Karpas-422 (cell line): Measurements from ENCODE around the gene TAL1. TPM values are rescaled to one million over a fixed set of nuclear protein-coding genes. Genes with fewer than 3 reads are reported as not detected.

Experiments
- DNase-seq: peaks from one replicate; pipeline ENCODE4 v3.0.0-alpha.2; 2015
- H2AFZ ChIP-seq: fragments of 200-600 bp; sonication (generic); 2 replicates; pipeline ENCODE4 v1.6.1; 2014; ENCODE audit warnings: antibody characterized with exemption, low read length, mixed read lengths
- H3K27ac ChIP-seq: fragments of 200-600 bp; sonication (generic); 2 replicates; pipeline ENCODE4 v1.5.1; 2014; ENCODE audit warnings: mild to moderate bottlenecking, low read length, moderate library complexity
- H3K27me3 ChIP-seq: fragments of 200-600 bp; sonication (generic); 2 replicates; pipeline ENCODE4 v1.6.1; 2014; ENCODE audit warnings: low read length, mixed read lengths
- H3K36me3 ChIP-seq: fragments of 200-600 bp; sonication (generic); 2 replicates; pipeline ENCODE4 v1.6.1; 2014; ENCODE audit warnings: low read length, mixed read lengths; ENCODE audit not compliant: insufficient read depth
- H3K4me1 ChIP-seq: fragments of 200-600 bp; sonication (generic); 2 replicates; pipeline ENCODE4 v1.6.1; 2014; ENCODE audit warnings: mild to moderate bottlenecking, low read length, mixed read lengths
- H3K4me2 ChIP-seq: fragments of 200-600 bp; sonication (generic); 2 replicates; pipeline ENCODE4 v1.6.1; 2014; ENCODE audit warnings: low read length, low read depth, mild to moderate bottlenecking; ENCODE audit not compliant: poor library complexity, severe bottlenecking
- H3K4me3 ChIP-seq: fragments of 200-600 bp; sonication (generic); 2 replicates; pipeline ENCODE4 v1.5.1; 2014; ENCODE audit warnings: mild to moderate bottlenecking, antibody characterized with exemption, low read length, mixed read lengths
- H3K79me2 ChIP-seq: fragments of 200-600 bp; sonication (generic); 2 replicates; pipeline ENCODE4 v1.6.1; 2014; ENCODE audit warnings: mild to moderate bottlenecking, low read length, mixed read lengths
- H3K9ac ChIP-seq: fragments of 200-600 bp; sonication (generic); 2 replicates; pipeline ENCODE4 v1.6.0; 2014; ENCODE audit warnings: low read length
- H3K9me2 ChIP-seq: fragments of 200-600 bp; sonication (generic), shearing (Covaris generic); replicated peaks from 2 replicates; pipeline ENCODE4 v1.6.0; 2014; ENCODE audit warnings: mild to moderate bottlenecking, low read length, moderate library complexity; ENCODE audit not compliant: insufficient read depth
- H3K9me3 ChIP-seq: fragments of 300-700, 200-600 bp; sonication (generic); 2 replicates; pipeline ENCODE4 v1.6.1; 2014; ENCODE audit warnings: low read length, mixed read lengths
- H4K20me1 ChIP-seq: fragments of 200-600 bp; sonication (generic); 2 replicates; pipeline ENCODE4 v1.6.1; 2014; ENCODE audit warnings: mild to moderate bottlenecking, antibody characterized with exemption, low read length, low read depth; ENCODE audit not compliant: insufficient read depth
- total RNA-seq: library from RNA; depleted of rRNA; stranded (reverse); fragments of >200 nt; shearing (Covaris generic); gene quantifications from 2 replicates; pipeline ENCODE4 v1.2.3, GENCODE V29; 2014; ENCODE audit warnings: low replicate concordance

The TAL1 gene
- total RNA-seq, 1 experiment from 2014 or later = not detected

- Histone ChIP-seq H3K36me3 (no peaks in the 10 kb centered on the region), H3K27me3 (no peaks in the 10 kb centered on the region), H4K20me1 (no peaks in the 10 kb centered on the region), H2AFZ (no peak overlapping the region), H3K4me2 (no peak overlapping the region), H3K9me3 (no peaks in the 10 kb centered on the region), H3K9me2 (no peaks in the 10 kb centered on the region), H3K4me3 (no peak overlapping the region), H3K79me2 (no peaks in the 10 kb centered on the region), H3K27ac (no peak overlapping the region), H3K4me1 (peaks cover 7% of the 10 kb centered on the region; the same call in 1 of the 2 replicates), H3K9ac (no peak overlapping the region)
- no peak for DNase-seq
These were observed 41.5 kb downstream of the TAL1 start for GRCh38 chr1:47190509-47190855.

GRCh38 chr1:47189844-47190508 is 42.0 kb downstream of the TAL1 start, which contains the start of gene PDZK1IP1:
Gene PDZK1IP1, minus strand, starts transcription at chr1:47190036. Its CDS starts 104 bp downstream, at chr1:47189932.
- no peak within 1 kb of the TSS for H3K27ac ChIP-seq
- no peaks in the 10 kb centered on the region for H3K27me3 ChIP-seq
- no peak within 1 kb of the TSS for H3K4me2 ChIP-seq
- no peak within 1 kb of the TSS for H3K4me3 ChIP-seq
- no peaks in the 10 kb centered on the region for H3K79me2 ChIP-seq
- no peak within 1 kb of the TSS for H3K9ac ChIP-seq
- H3K9me2 ChIP-seq = no peaks in the 10 kb centered on the region
- H3K4me1 ChIP-seq = peaks cover 7% of the 10 kb centered on the region; the same call in 1 of the 2 replicates
- H3K9me3 ChIP-seq = no peaks in the 10 kb centered on the region
- DNase-seq = no peak
- no peak within 1 kb of the TSS for H2AFZ ChIP-seq
- H3K36me3 ChIP-seq = no peaks in the 10 kb centered on the region
- no peaks in the 10 kb centered on the region for H4K20me1 ChIP-seq

GRCh38 chr1:47188791-47189785 is 42.9 kb downstream of the TAL1 start:
- H3K4me1 ChIP-seq = peaks cover 7% of the 10 kb centered on the region; the same call in 1 of the 2 replicates
- H4K20me1 ChIP-seq = no peaks in the 10 kb centered on the region
- H3K9me2 ChIP-seq = no peaks in the 10 kb centered on the region
- no peak overlapping the region for H3K4me3 ChIP-seq
- H2AFZ ChIP-seq = no peak overlapping the region
- H3K4me2 ChIP-seq = no peak overlapping the region
- no peak overlapping the region for H3K9ac ChIP-seq
- no peaks in the 10 kb centered on the region for H3K27me3 ChIP-seq
- H3K9me3 ChIP-seq = no peaks in the 10 kb centered on the region
- no peaks in the 10 kb centered on the region for H3K36me3 ChIP-seq
- H3K79me2 ChIP-seq = no peaks in the 10 kb centered on the region
- no peak overlapping the region for H3K27ac ChIP-seq
- DNase-seq = no peak

DNA sequence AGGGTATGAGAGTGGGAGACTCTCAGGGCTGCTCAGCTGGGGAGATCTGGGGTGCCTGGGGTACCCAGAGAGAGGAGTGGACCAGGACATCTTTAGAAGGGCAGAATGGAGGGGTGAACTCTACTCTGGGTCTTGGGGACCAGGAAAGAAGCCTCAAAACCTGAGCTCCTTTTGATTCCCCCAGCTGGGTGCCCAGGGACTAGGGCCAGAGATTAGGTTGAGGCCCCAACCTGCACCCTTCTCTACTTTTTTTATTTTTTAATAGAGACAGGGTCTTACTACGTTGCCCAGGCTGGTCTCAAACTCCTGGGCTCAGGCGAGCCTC is 44.1 kb downstream of the TAL1 start:
- no peaks in the 10 kb centered on the region for H3K79me2 ChIP-seq
- H3K9ac ChIP-seq = no peak overlapping the region
- H3K9me3 ChIP-seq = no peaks in the 10 kb centered on the region
- no peak overlapping the region for H2AFZ ChIP-seq
- H3K4me3 ChIP-seq = no peak overlapping the region
- 0 out of 2 replicates have a peak, but pooled peaks cover 5% of the 10 kb centered on the region for H3K4me1 ChIP-seq
- H3K27ac ChIP-seq = no peak overlapping the region
- no peaks in the 10 kb centered on the region for H4K20me1 ChIP-seq
- no peak for DNase-seq
- no peaks in the 10 kb centered on the region for H3K9me2 ChIP-seq
- H3K36me3 ChIP-seq = no peaks in the 10 kb centered on the region
- no peak overlapping the region for H3K4me2 ChIP-seq
- no peaks in the 10 kb centered on the region for H3K27me3 ChIP-seq

DNA sequence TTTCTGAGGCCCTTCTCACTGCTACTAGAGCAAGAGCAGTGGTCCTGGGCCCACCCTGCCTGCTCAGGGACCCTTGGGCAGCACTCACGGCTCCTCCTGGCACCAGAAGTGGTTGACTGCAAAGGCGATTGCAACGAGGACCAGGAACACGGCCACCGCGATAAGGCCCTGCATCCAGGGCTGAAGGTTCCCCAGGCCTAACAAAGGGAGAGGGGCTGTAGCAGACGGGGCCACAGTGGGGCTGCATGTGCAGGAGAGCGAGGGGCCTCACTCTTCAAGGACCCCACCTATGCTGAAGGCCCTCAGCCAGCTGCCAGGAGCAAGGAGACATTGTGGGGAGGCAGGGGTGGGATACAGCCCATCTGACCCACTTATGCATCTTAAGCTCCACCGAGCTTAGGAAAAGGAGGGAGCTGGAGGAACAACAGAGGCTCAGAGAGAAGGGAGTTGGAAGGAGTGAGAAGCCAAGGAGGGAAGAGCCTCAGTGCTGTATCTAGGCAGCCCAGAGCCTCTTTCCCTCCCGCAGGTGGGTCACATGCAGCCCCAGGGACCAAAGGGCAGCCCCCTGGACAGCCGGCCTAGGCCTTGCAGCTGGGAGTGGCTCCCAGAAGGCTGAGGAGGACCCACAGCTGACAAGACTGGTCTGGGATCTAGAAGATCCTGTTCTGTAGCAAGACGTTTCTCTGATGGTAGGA is 44.6 kb downstream of the TAL1 start:
- Histone ChIP-seq H3K9ac (no peak overlapping the region), H3K27me3 (no peaks in the 10 kb centered on the region), H2AFZ (no peak overlapping the region), H3K27ac (no peak overlapping the region), H3K4me2 (no peak overlapping the region), H3K9me3 (no peaks in the 10 kb centered on the region), H3K4me1 (0 out of 2 replicates have a peak, but pooled peaks cover 5% of the 10 kb centered on the region), H3K36me3 (no peaks in the 10 kb centered on the region), H3K4me3 (no peak overlapping the region), H4K20me1 (no peaks in the 10 kb centered on the region), H3K9me2 (no peaks in the 10 kb centered on the region), H3K79me2 (no peaks in the 10 kb centered on the region)
- no peak for DNase-seq

GRCh38 chr1:47186267-47187185 is 45.5 kb downstream of the TAL1 start:
- H3K79me2 ChIP-seq = no peaks in the 10 kb centered on the region
- DNase-seq = no peak
- H4K20me1 ChIP-seq = no peaks in the 10 kb centered on the region
- H3K27ac ChIP-seq = no peak overlapping the region
- no peak overlapping the region for H3K4me2 ChIP-seq
- H3K36me3 ChIP-seq = no peaks in the 10 kb centered on the region
- H3K4me3 ChIP-seq = no peak overlapping the region
- no peaks in the 10 kb centered on the region for H3K9me2 ChIP-seq
- no peaks in the 10 kb centered on the region for H3K27me3 ChIP-seq
- no peak overlapping the region for H3K9ac ChIP-seq
- H2AFZ ChIP-seq = no peak overlapping the region
- H3K9me3 ChIP-seq = no peaks in the 10 kb centered on the region
- H3K4me1 ChIP-seq = 0 out of 2 replicates have a peak, but pooled peaks cover 5% of the 10 kb centered on the region

- Histone ChIP-seq H3K9ac (no peak overlapping the region), H3K79me2 (no peaks in the 10 kb centered on the region), H3K27me3 (no peaks in the 10 kb centered on the region), H3K4me1 (peaks cover 6% of the 10 kb centered on the region; the same call in 1 of the 2 replicates), H3K9me2 (no peaks in the 10 kb centered on the region), H3K27ac (no peak overlapping the region), H2AFZ (no peak overlapping the region), H4K20me1 (no peaks in the 10 kb centered on the region), H3K9me3 (no peaks in the 10 kb centered on the region), H3K4me2 (no peak overlapping the region), H3K36me3 (no peaks in the 10 kb centered on the region), H3K4me3 (no peak overlapping the region)
- DNase-seq = no peak
These were observed 47.0 kb downstream of the TAL1 start for GRCh38 chr1:47184822-47185677.
